Measurements from ENCODE around the gene POLA1.
"Not testable (repeated sequence)": the region's sequence is repeated elsewhere in the genome, so short reads cannot be mapped to it uniquely, and the experiment has no call there.

POLA1 gene

GRCh38 chrX:24799565-24799964 is 105.8 kb downstream of the POLA1 start:
- no peak for DNase-seq (ENCODE audit: low read depth in 2 of 2)

DNA sequence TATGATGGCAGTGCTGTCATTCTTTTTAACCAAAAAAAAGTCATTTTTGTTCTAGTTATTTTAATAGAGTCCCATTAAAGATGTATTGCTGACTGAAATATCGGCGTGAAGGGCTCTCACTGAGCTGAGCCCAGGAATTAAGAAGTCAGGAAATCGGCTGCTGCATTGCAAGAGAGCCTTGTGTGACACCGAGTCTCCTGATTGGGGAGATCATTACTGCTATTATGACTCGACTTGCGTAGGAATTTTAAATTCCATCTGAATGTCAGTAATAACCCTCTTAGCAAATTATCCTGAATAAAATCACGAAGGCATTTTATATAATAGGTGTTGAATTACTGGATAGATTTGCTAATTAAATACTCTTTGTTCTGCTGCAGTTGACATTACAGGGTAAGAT is 111.5 kb downstream of the POLA1 start:
- no peak for DNase-seq (ENCODE audit: low read depth in 2 of 2)

GRCh38 chrX:24819807-24820206 is 126.1 kb downstream of the POLA1 start:
- not testable (repeated sequence) for DNase-seq (ENCODE audit: low read depth in 2 of 2)

DNA sequence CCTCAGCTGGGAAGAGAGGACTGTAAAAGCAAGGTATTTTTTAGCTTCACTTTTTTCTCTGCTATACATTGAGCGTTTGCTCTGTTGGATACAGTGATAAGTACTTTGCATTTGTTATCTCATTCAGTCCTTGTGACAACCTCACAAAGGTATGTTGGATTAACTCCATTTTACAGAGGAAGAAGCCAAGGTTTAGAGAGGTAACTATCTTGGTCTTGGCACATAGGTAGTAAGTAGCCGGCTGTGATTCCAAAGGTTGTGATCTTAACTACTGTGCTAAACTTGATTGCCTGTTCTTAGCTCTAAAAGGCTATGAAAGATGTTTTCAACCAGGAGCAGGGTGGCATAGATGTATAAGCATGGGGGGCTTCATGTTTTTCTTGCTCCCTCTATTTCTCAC is 134.4 kb downstream of the POLA1 start:
- DNase-seq (ENCODE audit: low read depth in 2 of 2), result no peak

GRCh38 chrX:24828600-24828999 is 134.9 kb downstream of the POLA1 start:
- no peak for DNase-seq (ENCODE audit: low read depth in 2 of 2)

- DNase-seq (ENCODE audit: low read depth in 2 of 2), result no peak
Observed at GRCh38 chrX:24833695-24834094, 140.0 kb downstream of the POLA1 start.

DNA sequence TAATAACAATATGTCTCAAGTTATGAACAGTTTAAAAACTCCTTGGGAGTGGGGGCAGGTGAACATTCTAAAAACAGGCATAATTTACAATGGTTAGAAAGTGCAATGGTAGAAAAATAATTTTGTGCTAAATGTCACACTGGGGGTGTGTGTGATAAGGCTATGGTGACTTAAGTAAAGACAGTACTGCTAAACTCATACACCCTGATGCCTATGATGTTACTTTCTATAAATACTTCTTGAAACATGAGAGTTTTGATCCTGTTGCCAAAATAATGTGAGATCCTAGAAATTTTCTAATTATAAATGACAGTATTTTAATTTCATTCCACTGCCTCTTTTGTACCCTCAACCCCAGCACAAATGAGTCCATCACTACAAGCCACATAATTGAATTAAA is 144.2 kb downstream of the POLA1 start:
- no peak for DNase-seq (ENCODE audit: low read depth in 2 of 2)

GRCh38 chrX:24838629-24839028 is 144.9 kb downstream of the POLA1 start:
- DNase-seq (ENCODE audit: low read depth in 2 of 2), result no peak

GRCh38 chrX:24839331-24839730 is 145.6 kb downstream of the POLA1 start:
- DNase-seq (ENCODE audit: low read depth in 2 of 2), result no peak

- DNase-seq (ENCODE audit: low read depth in 2 of 2), result no peak
Observed at GRCh38 chrX:24842486-24842885, 148.8 kb downstream of the POLA1 start.

GRCh38 chrX:24846550-24847150 is 152.9 kb downstream of the POLA1 start:
- DNase-seq (ENCODE audit: low read depth in 2 of 2), result no peak

DNA sequence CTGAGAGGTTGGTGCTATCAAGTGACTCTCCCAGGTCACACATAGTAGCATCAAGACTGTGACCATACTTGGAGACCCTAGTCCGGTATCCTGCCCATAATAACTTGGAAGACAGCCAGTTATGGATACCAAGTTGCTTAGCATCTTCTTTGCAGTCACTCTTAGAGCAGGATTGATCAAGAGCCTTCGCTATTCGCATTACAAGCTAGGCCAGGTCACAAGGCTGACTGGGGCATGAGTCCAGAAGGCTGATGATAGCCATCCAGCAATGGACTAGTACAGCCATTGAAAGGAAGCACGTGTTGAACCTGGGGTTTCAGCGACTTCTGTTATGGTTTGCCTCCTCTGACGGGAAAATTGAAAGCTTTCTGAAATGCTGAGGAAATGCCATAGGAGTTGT is 157.6 kb downstream of the POLA1 start:
- DNase-seq (ENCODE audit: low read depth in 2 of 2), result no peak

DNA sequence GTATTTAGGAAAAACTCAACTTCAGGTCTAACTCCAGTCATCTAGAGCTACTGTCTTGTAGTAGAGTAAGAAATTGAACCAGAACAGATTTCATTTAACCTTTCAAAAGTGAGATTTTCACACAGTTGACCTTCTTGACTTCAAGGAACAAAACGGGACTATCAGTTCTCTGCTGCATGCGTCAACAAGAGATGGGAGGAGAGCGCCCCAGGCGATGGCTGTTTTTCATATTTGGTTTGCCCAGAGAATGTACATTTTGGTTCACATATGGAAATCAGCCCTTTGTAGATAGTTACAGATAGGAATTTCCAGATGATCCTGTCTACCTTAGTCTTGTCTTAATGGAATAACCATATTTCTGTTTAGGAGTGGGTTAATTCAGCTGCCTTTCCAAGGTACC is 158.1 kb downstream of the POLA1 start:
- DNase-seq (ENCODE audit: low read depth in 2 of 2), result no peak

DNA sequence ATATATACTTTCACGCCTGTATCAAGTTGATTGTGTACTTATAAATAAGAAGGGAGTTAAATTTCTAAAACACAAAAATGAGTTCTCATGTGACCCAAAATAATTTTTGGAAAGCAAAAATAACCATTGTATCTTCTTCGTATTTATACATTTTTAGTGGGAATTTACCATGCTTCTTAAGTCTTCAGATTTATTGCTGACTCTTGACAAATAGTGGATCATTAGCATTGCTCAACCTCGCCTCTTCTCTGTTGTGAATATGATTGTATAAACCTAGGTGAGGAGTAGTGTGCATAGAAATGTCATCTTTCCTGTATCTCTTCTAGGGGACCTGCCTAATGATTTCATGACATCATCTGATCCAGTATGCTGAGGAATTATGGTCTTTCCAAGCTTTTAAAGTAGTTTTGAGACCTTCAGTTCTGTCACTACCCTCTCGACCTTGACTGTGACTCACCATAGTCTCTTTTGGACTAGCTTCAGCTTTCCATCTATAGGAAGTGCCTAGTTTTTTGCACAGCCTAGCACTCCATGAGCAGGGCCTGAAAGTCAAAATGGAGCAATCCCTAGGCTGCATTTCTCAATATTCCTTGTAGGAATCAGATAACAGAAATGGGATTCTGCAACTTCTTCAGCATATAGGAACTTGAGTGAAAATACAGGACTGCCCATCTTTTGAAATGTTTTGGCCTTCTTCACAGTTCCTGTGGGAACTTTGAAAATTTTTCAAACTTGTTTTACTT is 164.5 kb downstream of the POLA1 start:
- no peak for DNase-seq (ENCODE audit: low read depth in 2 of 2)

DNA sequence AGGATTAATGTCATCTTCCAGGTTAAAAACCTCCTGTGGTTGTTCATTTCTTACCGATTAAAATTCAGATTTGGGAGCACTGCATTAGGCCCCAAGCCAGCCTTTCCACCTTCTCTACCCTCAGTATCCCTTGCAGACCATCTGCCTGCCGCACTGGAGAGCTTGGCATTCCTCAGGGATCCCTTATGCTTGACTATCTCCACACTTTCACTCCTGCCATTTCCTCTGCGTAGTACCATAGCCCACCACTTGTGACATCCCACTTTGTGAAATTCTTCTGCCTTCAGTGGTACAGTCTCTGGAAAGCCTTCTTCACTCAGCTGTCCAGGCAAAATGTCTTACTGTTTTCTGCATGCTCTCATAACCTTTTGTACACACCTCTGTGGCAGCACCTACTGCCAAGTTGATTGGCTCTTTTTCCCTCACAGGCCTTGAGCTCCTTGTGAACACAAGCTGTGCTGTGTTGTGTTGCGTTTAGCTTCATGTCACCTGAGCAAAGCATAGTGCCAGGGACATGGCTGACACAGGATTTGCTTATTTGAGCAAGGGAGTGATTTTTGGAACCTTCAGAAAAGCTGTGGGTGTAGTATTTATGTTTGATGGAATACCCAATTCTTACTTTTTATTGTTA is 165.6 kb downstream of the POLA1 start:
- DNase-seq (ENCODE audit: low read depth in 2 of 2), result no peak

DNA sequence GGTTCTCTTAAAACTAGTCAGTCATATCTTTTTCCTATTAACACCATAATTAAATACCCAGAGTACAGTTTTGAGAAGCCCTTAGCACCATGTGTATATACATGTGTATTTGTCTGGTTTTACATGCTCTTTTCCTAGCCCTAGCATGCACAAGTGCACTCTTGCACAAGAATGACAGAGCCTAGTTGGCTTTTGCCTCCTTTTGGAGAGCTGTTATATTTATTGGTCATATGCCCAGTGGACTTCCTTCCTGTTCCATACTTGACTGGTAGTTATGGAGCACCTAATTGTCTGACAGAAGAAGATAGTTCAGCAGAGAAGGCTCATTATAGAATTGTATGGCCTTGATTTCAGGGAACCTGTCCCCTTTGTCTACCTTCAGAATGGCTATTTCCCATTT is 166.4 kb downstream of the POLA1 start:
- DNase-seq (ENCODE audit: low read depth in 2 of 2), result no peak

- no peak for DNase-seq (ENCODE audit: low read depth in 2 of 2)
Observed at GRCh38 chrX:24862343-24862742, 168.6 kb downstream of the POLA1 start.

GRCh38 chrX:24863779-24864178 is 170.1 kb downstream of the POLA1 start:
- not testable (repeated sequence) for DNase-seq (ENCODE audit: low read depth in 2 of 2)

- no peak for DNase-seq (ENCODE audit: low read depth in 2 of 2)
Observed at GRCh38 chrX:24870143-24870542, 176.4 kb downstream of the POLA1 start.

- DNase-seq (ENCODE audit: low read depth in 2 of 2), result no peak
Observed at GRCh38 chrX:24874604-24875247, 181.0 kb downstream of the POLA1 start.

GRCh38 chrX:24876530-24877287 is 183.0 kb downstream of the POLA1 start:
- no peak for DNase-seq (ENCODE audit: low read depth in 2 of 2)

DNA sequence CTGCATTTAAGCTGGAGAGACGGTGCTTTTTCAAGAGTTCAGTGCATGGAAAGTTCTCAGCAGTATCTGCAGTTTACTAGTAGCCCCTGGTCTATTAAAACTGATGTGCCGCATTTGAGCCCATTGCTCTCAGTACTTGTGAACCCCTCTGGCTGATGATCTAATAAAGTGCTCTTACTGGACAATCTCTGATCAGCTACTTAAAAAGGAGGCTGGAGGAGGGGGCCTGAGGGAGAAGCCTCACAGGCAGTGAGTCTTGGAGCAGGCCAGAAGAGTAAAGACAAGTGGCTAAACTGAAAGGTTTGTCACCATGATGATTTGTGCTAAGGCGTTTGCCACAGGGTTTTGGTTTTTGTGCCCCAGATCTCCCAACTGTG is 183.6 kb downstream of the POLA1 start:
- no peak for DNase-seq (ENCODE audit: low read depth in 2 of 2)

Data from stimulated activated CD4-positive, alpha-beta T cell treated with anti-CD3 and anti-CD28 coated beads, Interleukin-12 subunit alpha, Interleukin-12 subunit beta, amount 100 ng/mL, for 24 hours (primary cell).